GM15510 (cell line): ENCODE results near the gene SLC9A3.

ENCODE experiments used
- POLR2A ChIP-seq: IDR thresholded peaks from 3 replicates; pipeline ENCODE4 v1.6.1; 2011; ENCODE audit warnings: borderline replicate concordance; ENCODE audit not compliant: insufficient read length; ENCODE audit errors: extremely low read depth

The SLC9A3 gene

GRCh38 chr5:535846-536698, 11.8 kb upstream of the SLC9A3 start:
- no peak for TF ChIP-seq POLR2A

GRCh38 chr5:534743-535671, 10.8 kb upstream of the SLC9A3 start:
- TF ChIP-seq POLR2A = no peak

- TF ChIP-seq POLR2A = no peak
Measured at GRCh38 chr5:533955-534742, 9.9 kb upstream of the SLC9A3 start.

- no peak for TF ChIP-seq POLR2A
Measured at GRCh38 chr5:533243-533954, 9.2 kb upstream of the SLC9A3 start.

GRCh38 chr5:532521-533242, 8.4 kb upstream of the SLC9A3 start:
- TF ChIP-seq POLR2A = no peak

GRCh38 chr5:531749-532315, 7.6 kb upstream of the SLC9A3 start:
- TF ChIP-seq POLR2A = no peak

- TF ChIP-seq POLR2A = no peak
Measured at GRCh38 chr5:531101-531748, 7.0 kb upstream of the SLC9A3 start.

- no peak for TF ChIP-seq POLR2A
Measured at GRCh38 chr5:530001-530955, 6.0 kb upstream of the SLC9A3 start.

- no peak for TF ChIP-seq POLR2A
Measured at GRCh38 chr5:528629-529511, 4.6 kb upstream of the SLC9A3 start.
